Activated CD8-positive, alpha-beta memory T cell treated with anti-CD3 and anti-CD28 coated beads, Interleukin-2, amount 50 U/mL, for 24 hours (primary cell): Measurements from ENCODE around the gene ALOX15B.
"Not testable (repeated sequence)": the region's sequence is repeated elsewhere in the genome, so short reads cannot be mapped to it uniquely, and the experiment has no call there.

Experiments used
- DNase-seq: peaks from one replicate; pipeline ENCODE4 v3.0.0-alpha.2; 2020; ENCODE audit errors: extremely low read depth

Gene ALOX15B

GRCh38 chr17:8041249-8041928, 2.5 kb downstream of the ALOX15B start:
- no peak for DNase-seq

- no peak for DNase-seq
Measured at GRCh38 chr17:8041979-8042378, 3.1 kb downstream of the ALOX15B start.

GRCh38 chr17:8044819-8045810, 6.3 kb downstream of the ALOX15B start:
- DNase-seq: no peak

GRCh38 chr17:8046306-8046928, 7.6 kb downstream of the ALOX15B start:
- no peak for DNase-seq

- DNase-seq: no peak
Measured at GRCh38 chr17:8046929-8047768, 8.3 kb downstream of the ALOX15B start.

- DNase-seq: no peak
Measured at GRCh38 chr17:8047769-8048110, 8.9 kb downstream of the ALOX15B start.

- DNase-seq: no peak
Measured at GRCh38 chr17:8048236-8048635, 9.4 kb downstream of the ALOX15B start.

- DNase-seq: no peak
Measured at GRCh38 chr17:8048736-8049135, 9.9 kb downstream of the ALOX15B start.

- no peak for DNase-seq
Measured at GRCh38 chr17:8051831-8052230, 13.0 kb downstream of the ALOX15B start.

- DNase-seq: no peak
Measured at GRCh38 chr17:8052256-8053252, 13.7 kb downstream of the ALOX15B start.

GRCh38 chr17:8053600-8053999, 14.7 kb downstream of the ALOX15B start:
- no peak for DNase-seq

- DNase-seq: no peak
Measured at GRCh38 chr17:8055851-8056231, 17.0 kb downstream of the ALOX15B start.

- DNase-seq: no peak
Measured at GRCh38 chr17:8056232-8056975, 17.5 kb downstream of the ALOX15B start.

- DNase-seq: no peak
Measured at GRCh38 chr17:8056976-8057625, 18.2 kb downstream of the ALOX15B start.

- DNase-seq: no peak
Measured at GRCh38 chr17:8057691-8058114, 18.8 kb downstream of the ALOX15B start.

GRCh38 chr17:8059131-8059530, 20.3 kb downstream of the ALOX15B start:
- no peak for DNase-seq

GRCh38 chr17:8060274-8060673, 21.4 kb downstream of the ALOX15B start:
- peak; percentile 24 for DNase-seq

GRCh38 chr17:8061851-8062250, 23.0 kb downstream of the ALOX15B start:
- not testable (repeated sequence) for DNase-seq

- DNase-seq: no peak
Measured at GRCh38 chr17:8062435-8062806, 23.6 kb downstream of the ALOX15B start.
